GM21447 (cell line): ENCODE data around the gene ATP6V0B.
A peak's percentile ranks its signal among the peaks of the same experiment; 100 is the strongest.

ENCODE experiments used
- ATAC-seq: cut with Tn5 transposase; IDR thresholded peaks from one replicate; pipeline ENCODE4 v1.9.1; 2021; ENCODE audit not compliant: unreplicated experiment

ATP6V0B gene

GRCh38 chr1:43974443-43975248 is at the start of gene ATP6V0B:
TSS of gene ATP6V0B (plus strand) at chr1:43974960. CDS start at chr1:43975041, 81 bp downstream.
- peak; percentile 64 for ATAC-seq

GRCh38 chr1:43925846-43926245 is 48.9 kb upstream of the ATP6V0B start:
- no peak for ATAC-seq

- no peak for ATAC-seq
Measured at GRCh38 chr1:43930168-43930948, 44.4 kb upstream of the ATP6V0B start.

DNA sequence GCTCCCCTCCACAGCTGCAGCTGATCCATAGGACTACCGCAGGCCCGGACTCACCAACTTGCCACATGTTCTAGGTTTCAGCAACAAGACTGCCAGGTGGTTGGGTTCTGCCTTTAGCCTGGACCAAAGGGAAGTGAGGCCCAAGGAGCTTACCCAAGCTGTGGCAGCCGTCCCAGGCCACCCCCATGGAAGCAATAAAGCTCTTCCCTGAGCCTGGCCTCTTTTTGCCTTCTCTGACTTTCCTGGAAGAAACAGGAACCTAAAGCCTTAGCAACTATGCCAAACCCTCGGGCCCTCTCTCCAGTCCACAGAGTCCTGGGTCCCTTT is 43.8 kb upstream of the ATP6V0B start:
- no peak for ATAC-seq

GRCh38 chr1:43931711-43932660 is 42.8 kb upstream of the ATP6V0B start:
- ATAC-seq: no peak

DNA sequence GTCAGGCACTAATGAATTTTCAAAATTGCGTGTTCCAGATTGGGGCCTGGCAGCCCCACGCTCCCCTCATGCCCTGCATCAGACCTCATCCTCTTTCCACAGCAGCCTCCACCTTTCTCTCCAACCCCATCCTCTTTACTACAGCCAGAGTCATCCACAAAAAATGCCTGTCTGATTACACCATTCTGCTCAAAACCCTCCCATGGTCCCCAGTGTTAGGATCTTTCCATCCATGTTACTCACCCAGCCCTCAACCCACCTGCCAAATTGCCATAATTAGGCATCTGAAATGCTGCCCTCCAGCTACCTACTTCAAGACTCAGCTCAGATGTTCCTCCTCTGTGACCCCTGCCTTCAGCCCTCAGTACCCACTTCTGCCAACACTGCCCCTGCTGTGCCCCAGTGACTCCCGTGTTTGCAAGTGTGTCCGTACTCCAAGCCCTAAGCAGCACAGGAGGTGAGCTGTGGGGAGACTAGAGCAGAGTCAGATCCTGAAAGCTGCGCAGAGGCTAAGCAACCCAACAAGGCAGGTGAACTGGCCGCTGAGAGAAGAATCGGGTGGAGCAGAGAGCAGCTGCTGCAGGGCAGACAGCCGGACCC is 41.9 kb upstream of the ATP6V0B start:
- no peak for ATAC-seq

DNA sequence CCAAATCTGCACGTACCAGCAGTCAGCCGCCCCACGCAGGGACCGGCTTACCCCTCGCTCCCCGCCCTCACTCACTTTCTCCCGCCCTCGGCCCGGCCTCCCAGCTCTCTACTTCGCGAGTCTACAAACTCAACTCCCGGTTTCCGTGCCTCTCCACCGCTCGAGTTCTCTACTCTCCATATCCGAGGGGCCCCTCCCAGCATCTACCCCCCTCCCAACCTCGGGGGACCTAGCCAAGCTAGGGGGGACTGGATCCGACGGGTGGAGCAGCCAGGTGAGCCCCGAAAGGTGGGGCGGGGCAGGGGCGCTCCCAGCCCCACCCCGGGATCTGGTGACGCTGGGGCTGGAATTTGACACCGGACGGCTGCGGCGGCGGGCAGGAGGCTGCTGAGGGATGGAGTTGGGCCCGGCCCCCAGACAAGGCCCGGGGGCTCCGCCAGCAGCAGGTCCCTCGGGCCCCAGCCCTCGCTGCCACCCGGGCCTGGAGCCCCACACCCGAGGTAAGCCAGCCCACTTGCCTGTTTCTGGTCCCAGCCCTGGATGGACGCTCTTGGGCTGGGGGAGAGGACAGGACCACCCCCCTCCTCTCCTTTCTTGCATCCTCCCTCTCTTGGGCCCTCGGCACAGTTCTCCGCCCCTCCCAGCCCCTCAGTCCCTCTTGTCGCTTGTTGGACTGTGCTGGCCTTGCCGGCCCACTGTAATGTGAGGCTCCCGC is 41.2 kb upstream of the ATP6V0B start, which contains the start of gene ARTN:
Gene ARTN (plus strand): TSS at position 416 of the 715 bp plus-strand sequence. CDS start 1,856 bp downstream, outside the sequence.
- ATAC-seq: no peak

DNA sequence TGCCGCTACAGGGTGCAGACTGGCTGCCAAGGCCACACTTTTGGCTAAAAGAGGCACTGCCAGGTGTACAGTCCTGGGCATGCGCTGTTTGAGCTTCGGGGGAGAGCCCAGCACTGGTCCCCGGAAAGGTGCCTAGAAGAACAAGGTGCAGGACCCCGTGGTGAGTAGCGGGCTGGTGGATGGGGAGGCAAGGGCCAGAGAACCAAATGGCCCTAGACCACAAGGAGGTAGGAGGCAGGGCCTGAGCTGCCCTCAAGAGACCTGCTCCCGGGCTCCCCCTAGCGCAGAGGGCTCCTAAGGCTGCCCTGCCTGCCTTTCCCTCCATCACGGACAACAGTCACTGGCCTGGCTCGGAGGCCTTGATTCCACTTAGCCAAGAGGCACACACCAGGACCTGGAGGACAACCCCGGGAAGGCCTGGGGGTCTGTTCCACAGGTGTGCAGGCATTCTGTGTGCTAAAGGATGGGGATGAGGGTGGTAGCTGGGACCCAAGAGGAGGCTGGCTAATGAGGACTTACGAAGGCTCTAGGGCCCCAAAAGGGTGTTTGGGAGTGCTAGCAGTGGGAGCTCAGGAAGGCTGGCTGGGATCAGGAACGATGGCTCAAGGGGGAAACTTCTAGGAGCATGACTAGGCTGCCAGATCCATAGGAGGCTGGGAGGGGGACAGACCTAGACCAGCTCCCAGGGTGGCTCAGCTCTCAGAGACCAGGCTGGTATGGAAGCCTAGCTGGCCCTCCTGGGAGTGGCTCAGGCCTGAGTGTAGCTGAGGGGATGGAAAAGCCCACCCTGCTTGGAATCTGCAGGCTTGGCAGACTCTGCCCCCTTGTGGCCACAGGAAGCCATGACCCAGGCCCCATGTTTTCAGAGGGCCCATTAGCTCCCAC is 40.4 kb upstream of the ATP6V0B start:
- no peak for ATAC-seq

GRCh38 chr1:43934986-43935324 is 39.8 kb upstream of the ATP6V0B start:
- ATAC-seq: no peak

DNA sequence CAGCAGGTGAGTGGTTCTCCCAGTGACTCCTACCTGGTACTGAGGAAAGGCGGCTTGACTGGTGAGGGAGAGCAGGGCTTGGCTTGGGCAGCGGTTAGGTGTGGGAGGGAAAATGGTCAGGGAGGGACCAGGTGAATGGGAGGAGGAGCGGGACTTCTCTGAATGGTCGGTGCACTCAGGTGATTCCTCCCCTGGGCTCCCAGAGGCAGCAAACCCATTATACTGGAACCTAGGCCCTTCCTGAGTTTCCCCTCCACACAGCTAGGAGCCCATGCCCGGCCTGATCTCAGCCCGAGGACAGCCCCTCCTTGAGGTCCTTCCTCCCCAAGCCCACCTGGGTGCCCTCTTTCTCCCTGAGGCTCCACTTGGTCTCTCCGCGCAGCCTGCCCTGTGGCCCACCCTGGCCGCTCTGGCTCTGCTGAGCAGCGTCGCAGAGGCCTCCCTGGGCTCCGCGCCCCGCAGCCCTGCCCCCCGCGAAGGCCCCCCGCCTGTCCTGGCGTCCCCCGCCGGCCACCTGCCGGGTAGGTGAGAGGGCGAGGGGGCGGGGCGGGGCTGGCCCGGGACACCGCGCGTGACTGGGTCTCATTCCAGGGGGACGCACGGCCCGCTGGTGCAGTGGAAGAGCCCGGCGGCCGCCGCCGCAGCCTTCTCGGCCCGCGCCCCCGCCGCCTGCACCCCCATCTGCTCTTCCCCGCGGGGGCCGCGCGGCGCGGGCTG is 38.9 kb upstream of the ATP6V0B start:
- ATAC-seq: no peak

- ATAC-seq: no peak
Measured at GRCh38 chr1:43936431-43937151, 38.2 kb upstream of the ATP6V0B start.

- no peak for ATAC-seq
Measured at GRCh38 chr1:43937179-43937865, 37.4 kb upstream of the ATP6V0B start.

DNA sequence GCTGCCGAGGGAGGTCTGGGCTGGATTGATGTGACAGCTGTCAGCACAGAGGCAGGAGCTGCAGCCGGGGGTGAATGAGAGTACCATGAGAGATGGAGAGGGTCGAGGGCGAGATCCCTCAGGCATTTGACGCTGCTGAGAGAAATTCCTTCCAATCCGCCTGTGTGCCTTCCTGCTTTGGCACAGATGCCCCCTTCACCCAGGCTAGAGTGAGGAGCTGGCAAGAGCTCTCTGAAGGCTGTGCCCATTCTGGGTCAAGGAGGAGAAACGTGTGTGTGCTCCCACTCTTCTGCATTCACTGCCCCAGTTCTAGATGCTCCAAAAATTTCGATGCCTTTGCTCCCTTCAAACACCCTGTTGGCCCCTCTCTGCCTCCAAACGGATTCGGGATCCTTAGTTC is 36.4 kb upstream of the ATP6V0B start:
- no peak for ATAC-seq

DNA sequence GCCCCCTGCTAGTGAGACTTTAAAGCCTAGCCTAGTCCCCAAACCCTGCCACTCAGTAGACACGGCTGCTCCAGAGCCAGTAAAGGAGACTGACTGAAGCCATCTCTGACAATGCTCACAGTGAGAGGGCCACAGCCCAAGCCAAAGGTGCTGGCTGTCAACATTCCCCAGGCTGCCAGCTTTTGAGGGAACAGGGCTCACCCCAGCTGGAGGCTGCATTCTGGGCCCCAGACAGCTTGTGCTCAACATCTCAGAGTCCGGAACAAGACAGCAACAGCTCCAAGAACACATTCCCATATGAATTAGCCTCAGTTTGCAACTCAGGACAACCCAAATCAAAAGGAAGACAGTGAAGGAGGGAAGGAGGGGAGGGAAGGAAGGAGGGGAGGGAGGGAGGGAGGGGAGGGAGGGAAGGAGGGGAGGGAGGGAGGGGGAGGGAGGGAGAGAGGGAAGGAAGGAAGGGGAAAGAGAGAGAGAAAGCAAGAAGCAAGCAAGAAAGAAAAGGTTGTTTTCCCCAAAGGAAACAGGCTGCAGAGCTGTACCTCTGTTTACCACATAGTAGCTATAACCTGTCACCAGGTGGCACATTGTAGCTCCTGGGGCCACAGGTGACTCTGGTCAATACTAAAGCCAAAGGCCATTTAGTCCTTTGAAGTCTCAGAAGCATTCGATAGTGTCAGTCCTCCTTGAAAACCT is 35.7 kb upstream of the ATP6V0B start:
- ATAC-seq: no peak

DNA sequence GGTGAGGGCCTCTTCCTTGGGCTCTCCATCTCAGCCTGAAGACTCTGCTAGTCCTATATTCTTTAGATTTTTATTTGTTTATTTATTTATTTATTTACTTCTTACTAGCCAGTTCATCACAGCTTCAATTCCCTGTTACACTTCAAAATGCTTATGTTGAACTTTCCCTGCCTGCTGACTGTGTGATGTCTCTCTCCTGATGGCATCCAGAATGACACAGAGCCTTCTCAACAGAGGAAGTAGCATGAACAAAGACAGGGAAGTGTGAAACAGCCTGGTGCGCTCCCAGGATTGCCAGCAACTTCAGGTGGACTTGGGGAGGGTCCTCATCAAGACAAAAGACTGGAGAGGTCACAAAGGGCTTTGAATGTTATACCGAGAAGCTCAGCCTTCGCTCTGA is 32.3 kb upstream of the ATP6V0B start:
- ATAC-seq: no peak

GRCh38 chr1:43944860-43945259 is 29.9 kb upstream of the ATP6V0B start:
- no peak for ATAC-seq
